Tibial nerve (tissue), 4 donors: ENCODE measurements around the gene NECTIN1. TPM values are rescaled to one million over a fixed set of nuclear protein-coding genes. Genes with fewer than 3 reads are reported as not detected.

Source experiments
- DNase-seq, 2 donors: peaks; one replicate each; pipeline ENCODE4 v3.0.0-alpha.2; 2019; ENCODE audit warnings: low spot score in 2 of 2
- H3K27ac ChIP-seq, 4 donors: fragments of 200-600 bp; sonication (generic) in 3 of 4; one replicate each; pipeline ENCODE4 v1.5.1; 2017 to 2019; ENCODE audit warnings: mild to moderate bottlenecking in 1 of 4
- H3K27me3 ChIP-seq, 2 donors: fragments of 200-600 bp; sonication (generic) in 1 of 2; one replicate each; pipeline versions ENCODE4 v1.5.1 to v1.6.0; 2017 to 2019
- H3K36me3 ChIP-seq, 3 donors: fragments of 200-600 bp; sonication (generic); one replicate each; pipeline ENCODE4 v1.5.1; 2018 to 2019
- H3K4me1 ChIP-seq, 4 donors: fragments of 200-600 bp; sonication (generic) in 3 of 4; one replicate each; pipeline ENCODE4 v1.5.1; 2017 to 2019
- H3K4me3 ChIP-seq, 4 donors: fragments of 200-600 bp; sonication (generic) in 3 of 4; one replicate each; pipeline ENCODE4 v1.5.1; 2017 to 2019; ENCODE audit warnings: mild to moderate bottlenecking in 1 of 4, moderate library complexity in 1 of 4
- H3K9me3 ChIP-seq, 4 donors: fragments of 200-600 bp; sonication (generic) in 3 of 4; one replicate each; pipeline ENCODE4 v1.5.1; 2017 to 2019
- CTCF ChIP-seq, 5 experiments: fragments of 200-600 bp in 3 of 5; fragments of 450-650 bp in 2 of 5; sonication (generic) in 3 of 5; IDR thresholded peaks; one replicate each; pipeline ENCODE4 v1.5.1; 2016 to 2019; ENCODE audit warnings: antibody characterized with exemption in 5 of 5, mild to moderate bottlenecking in 3 of 5, moderate library complexity in 2 of 5
- EP300 ChIP-seq, 2 donors: sonication (generic); formaldehyde crosslinking; IDR thresholded peaks; one replicate each; pipeline ENCODE4 v1.6.1; 2017; ENCODE audit warnings: antibody characterized with exemption in 2 of 2, mild to moderate bottlenecking in 1 of 2
- POLR2A ChIP-seq, 2 donors: fragments of 450-650 bp; IDR thresholded peaks; one replicate each; pipeline ENCODE4 v1.6.1; 2017; ENCODE audit warnings: antibody characterized with exemption in 2 of 2, mild to moderate bottlenecking in 2 of 2, moderate library complexity in 2 of 2
- WGBS, 2 donors: methylation state at CpG; one replicate each; pipeline ENCODE4 v1.1.5; 2018; 5-methylcytosine and 5-hydroxymethylcytosine counted together
- total RNA-seq, 4 donors: library from RNA; depleted of rRNA; stranded (reverse); fragments of >200 nt; gene quantifications; one replicate each; pipeline ENCODE4 v1.1.0, GENCODE V29; 2016

Gene NECTIN1
- total RNA-seq, 4 donors from 2014 or later, result 6.0 to 29.1 (median 14.0) TPM

- Histone ChIP-seq H3K9me3 (no peaks in the 10 kb centered on the region), H3K36me3 (no peaks in the 10 kb centered on the region), H3K27ac (peak overlapping the region in 2 of 4 donors; percentile 56 to 66), H3K4me3 (no peak overlapping the region), H3K27me3 (no peaks in the 10 kb centered on the region), H3K4me1 (peaks cover 0 to 27% (median 8%) of the 10 kb centered on the region in 4 donors)
- peak in 1 of 2 donors; percentile 60 for DNase-seq
- TF ChIP-seq POLR2A (IDR thresholded peaks at IDR 0.05) (no peak), EP300 (IDR thresholded peaks at IDR 0.05) (peak in 1 of 2 donors; percentile 70)
- 42 to 43% methylated on average over 8 of the region's 8 CpGs for WGBS, 2 donors
These were observed 110.6 kb downstream of the NECTIN1 start for GRCh38 chr11:119618208-119618909.

- TF ChIP-seq POLR2A (IDR thresholded peaks at IDR 0.05), result no peak
- TF ChIP-seq CTCF (IDR thresholded peaks at IDR 0.05), result no peak
- TF ChIP-seq EP300 (IDR thresholded peaks at IDR 0.05), result no peak
- Histone ChIP-seq H3K4me3 (no peak overlapping the region), H3K36me3 (no peaks in the 10 kb centered on the region), H3K27me3 (no peaks in the 10 kb centered on the region), H3K27ac (no peak overlapping the region), H3K9me3 (no peaks in the 10 kb centered on the region), H3K4me1 (peaks cover 0 to 27% (median 8%) of the 10 kb centered on the region in 4 donors)
- DNase-seq, result no peak
- WGBS, 2 donors, result 66 to 70% methylated on average over 13 of the region's 13 CpGs
These were observed 111.7 kb downstream of the NECTIN1 start for GRCh38 chr11:119617340-119617713.

- peaks cover 0 to 27% (median 8%) of the 10 kb centered on the region in 4 donors for H3K4me1 ChIP-seq
- no peak overlapping the region for H3K27ac ChIP-seq
- no peaks in the 10 kb centered on the region for H3K36me3 ChIP-seq
- no peak for DNase-seq
- TF ChIP-seq POLR2A (IDR thresholded peaks at IDR 0.05) (no peak), EP300 (IDR thresholded peaks at IDR 0.05) (no peak), CTCF (IDR thresholded peaks at IDR 0.05) (no peak)
- 77% methylated on average over 9 of the region's 9 CpGs for WGBS, 2 donors
- no peaks in the 10 kb centered on the region for H3K27me3 ChIP-seq
- no peak overlapping the region for H3K4me3 ChIP-seq
- H3K9me3 ChIP-seq, result no peaks in the 10 kb centered on the region
These were observed 112.2 kb downstream of the NECTIN1 start for GRCh38 chr11:119616586-119617339.

- peaks cover 0 to 27% (median 8%) of the 10 kb centered on the region in 4 donors for H3K4me1 ChIP-seq
- no peak overlapping the region for H3K4me3 ChIP-seq
- no peaks in the 10 kb centered on the region for H3K36me3 ChIP-seq
- DNase-seq, result no peak
- H3K27me3 ChIP-seq, result no peaks in the 10 kb centered on the region
- no peak overlapping the region for H3K27ac ChIP-seq
- H3K9me3 ChIP-seq, result no peaks in the 10 kb centered on the region
- TF ChIP-seq EP300 (IDR thresholded peaks at IDR 0.05) (no peak), POLR2A (IDR thresholded peaks at IDR 0.05) (no peak), CTCF (IDR thresholded peaks at IDR 0.05) (no peak)
These were observed 113.2 kb downstream of the NECTIN1 start for GRCh38 chr11:119615882-119616196.

- Histone ChIP-seq H3K27me3 (no peaks in the 10 kb centered on the region), H3K9me3 (no peaks in the 10 kb centered on the region), H3K27ac (no peak overlapping the region), H3K4me1 (peaks cover 0 to 27% (median 8%) of the 10 kb centered on the region in 4 donors), H3K36me3 (no peaks in the 10 kb centered on the region), H3K4me3 (no peak overlapping the region)
- TF ChIP-seq EP300 (IDR thresholded peaks at IDR 0.05) (peak in 1 of 2 donors; percentile 50), POLR2A (IDR thresholded peaks at IDR 0.05) (no peak)
- WGBS, 2 donors, result 48 to 64% methylated on average over 9 of the region's 9 CpGs
- DNase-seq, result peak in 1 of 2 donors; percentile 28
These were observed 113.8 kb downstream of the NECTIN1 start for GRCh38 chr11:119615003-119615881.
